HL-60 (cell line): ENCODE results near the gene GNL3L.
"Not testable (repeated sequence)": the region's sequence is repeated elsewhere in the genome, so short reads cannot be mapped to it uniquely, and the experiment has no call there.

Source experiments
- DNase-seq, 2 experiments: peaks; one replicate each; pipeline ENCODE4 v3.0.0-alpha.2; 2010 to 2020; ENCODE audit warnings: low read depth in 1 of 2, low spot score in 1 of 2
- H3K27ac ChIP-seq: fragments of 250-450 bp; sonication (Bioruptor Pico); replicated peaks from 2 replicates; pipeline ENCODE4 v1.5.1; 2020; ENCODE audit warnings: mild to moderate bottlenecking, moderate library complexity
- H3K27me3 ChIP-seq: fragments of 250-450 bp; sonication (Bioruptor Pico); 2 replicates; pipeline ENCODE4 v1.5.1; 2021; ENCODE audit warnings: mild to moderate bottlenecking, moderate library complexity; ENCODE audit not compliant: insufficient read depth, poor library complexity, severe bottlenecking
- H3K4me3 ChIP-seq: replicated peaks from 2 replicates; pipeline ENCODE4 v1.5.1; 2011; ENCODE audit warnings: mild to moderate bottlenecking, control low read depth, low read length; ENCODE audit not compliant: insufficient read depth
- GABPA ChIP-seq: IDR thresholded peaks from 2 replicates; pipeline ENCODE4 v1.6.1; 2012; ENCODE audit warnings: low read depth
- POLR2AphosphoS5 ChIP-seq: IDR thresholded peaks from 2 replicates; pipeline ENCODE4 v1.6.1; 2012; ENCODE audit warnings: low read depth
- SPI1 ChIP-seq: IDR thresholded peaks from 2 replicates; pipeline ENCODE4 v1.6.1; 2012; ENCODE audit warnings: low read depth, mild to moderate bottlenecking, borderline replicate concordance
- TF ChIP-seq, protein P1 (sequence below): IDR thresholded peaks from one replicate; pipeline ENCODE4 v1.5.1; 2011; ENCODE audit warnings: low read length, control low read depth, inconsistent platforms; ENCODE audit not compliant: insufficient read depth
- TF ChIP-seq, protein P2 (sequence below): IDR thresholded peaks from 2 replicates; pipeline ENCODE4 v1.6.1; 2012; ENCODE audit warnings: low read depth; ENCODE audit not compliant: insufficient replicate concordance

The GNL3L gene

DNA sequence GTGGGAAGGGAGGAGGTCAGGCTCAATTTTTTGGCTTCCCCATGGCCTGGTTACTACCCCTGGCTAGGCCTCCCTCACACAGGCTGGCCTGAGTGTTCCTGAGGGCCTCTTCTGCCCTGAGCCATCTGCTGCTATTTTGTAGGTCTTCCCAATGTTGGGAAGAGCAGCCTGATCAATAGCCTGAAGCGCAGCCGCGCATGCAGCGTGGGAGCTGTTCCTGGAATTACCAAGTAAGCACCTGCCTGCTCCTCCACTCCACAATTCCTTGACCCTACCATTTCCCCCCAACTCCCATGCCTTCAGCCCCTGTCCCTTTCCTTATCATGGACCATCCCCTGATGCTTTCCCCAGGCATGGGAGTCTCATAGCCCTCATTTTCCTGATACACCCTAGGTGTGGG is 20.8 kb downstream of the GNL3L start:
- H3K27ac ChIP-seq: no peak overlapping the region
- no peaks in the 10 kb centered on the region for H3K27me3 ChIP-seq
- DNase-seq: no peak
- H3K4me3 ChIP-seq: no peak overlapping the region
- TF ChIP-seq, protein P1, sequence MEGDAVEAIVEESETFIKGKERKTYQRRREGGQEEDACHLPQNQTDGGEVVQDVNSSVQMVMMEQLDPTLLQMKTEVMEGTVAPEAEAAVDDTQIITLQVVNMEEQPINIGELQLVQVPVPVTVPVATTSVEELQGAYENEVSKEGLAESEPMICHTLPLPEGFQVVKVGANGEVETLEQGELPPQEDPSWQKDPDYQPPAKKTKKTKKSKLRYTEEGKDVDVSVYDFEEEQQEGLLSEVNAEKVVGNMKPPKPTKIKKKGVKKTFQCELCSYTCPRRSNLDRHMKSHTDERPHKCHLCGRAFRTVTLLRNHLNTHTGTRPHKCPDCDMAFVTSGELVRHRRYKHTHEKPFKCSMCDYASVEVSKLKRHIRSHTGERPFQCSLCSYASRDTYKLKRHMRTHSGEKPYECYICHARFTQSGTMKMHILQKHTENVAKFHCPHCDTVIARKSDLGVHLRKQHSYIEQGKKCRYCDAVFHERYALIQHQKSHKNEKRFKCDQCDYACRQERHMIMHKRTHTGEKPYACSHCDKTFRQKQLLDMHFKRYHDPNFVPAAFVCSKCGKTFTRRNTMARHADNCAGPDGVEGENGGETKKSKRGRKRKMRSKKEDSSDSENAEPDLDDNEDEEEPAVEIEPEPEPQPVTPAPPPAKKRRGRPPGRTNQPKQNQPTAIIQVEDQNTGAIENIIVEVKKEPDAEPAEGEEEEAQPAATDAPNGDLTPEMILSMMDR: no peak
- TF ChIP-seq, protein P2, sequence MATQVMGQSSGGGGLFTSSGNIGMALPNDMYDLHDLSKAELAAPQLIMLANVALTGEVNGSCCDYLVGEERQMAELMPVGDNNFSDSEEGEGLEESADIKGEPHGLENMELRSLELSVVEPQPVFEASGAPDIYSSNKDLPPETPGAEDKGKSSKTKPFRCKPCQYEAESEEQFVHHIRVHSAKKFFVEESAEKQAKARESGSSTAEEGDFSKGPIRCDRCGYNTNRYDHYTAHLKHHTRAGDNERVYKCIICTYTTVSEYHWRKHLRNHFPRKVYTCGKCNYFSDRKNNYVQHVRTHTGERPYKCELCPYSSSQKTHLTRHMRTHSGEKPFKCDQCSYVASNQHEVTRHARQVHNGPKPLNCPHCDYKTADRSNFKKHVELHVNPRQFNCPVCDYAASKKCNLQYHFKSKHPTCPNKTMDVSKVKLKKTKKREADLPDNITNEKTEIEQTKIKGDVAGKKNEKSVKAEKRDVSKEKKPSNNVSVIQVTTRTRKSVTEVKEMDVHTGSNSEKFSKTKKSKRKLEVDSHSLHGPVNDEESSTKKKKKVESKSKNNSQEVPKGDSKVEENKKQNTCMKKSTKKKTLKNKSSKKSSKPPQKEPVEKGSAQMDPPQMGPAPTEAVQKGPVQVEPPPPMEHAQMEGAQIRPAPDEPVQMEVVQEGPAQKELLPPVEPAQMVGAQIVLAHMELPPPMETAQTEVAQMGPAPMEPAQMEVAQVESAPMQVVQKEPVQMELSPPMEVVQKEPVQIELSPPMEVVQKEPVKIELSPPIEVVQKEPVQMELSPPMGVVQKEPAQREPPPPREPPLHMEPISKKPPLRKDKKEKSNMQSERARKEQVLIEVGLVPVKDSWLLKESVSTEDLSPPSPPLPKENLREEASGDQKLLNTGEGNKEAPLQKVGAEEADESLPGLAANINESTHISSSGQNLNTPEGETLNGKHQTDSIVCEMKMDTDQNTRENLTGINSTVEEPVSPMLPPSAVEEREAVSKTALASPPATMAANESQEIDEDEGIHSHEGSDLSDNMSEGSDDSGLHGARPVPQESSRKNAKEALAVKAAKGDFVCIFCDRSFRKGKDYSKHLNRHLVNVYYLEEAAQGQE: no peak
- no peak for TF ChIP-seq POLR2AphosphoS5
- TF ChIP-seq GABPA: no peak
- TF ChIP-seq SPI1: no peak

DNA sequence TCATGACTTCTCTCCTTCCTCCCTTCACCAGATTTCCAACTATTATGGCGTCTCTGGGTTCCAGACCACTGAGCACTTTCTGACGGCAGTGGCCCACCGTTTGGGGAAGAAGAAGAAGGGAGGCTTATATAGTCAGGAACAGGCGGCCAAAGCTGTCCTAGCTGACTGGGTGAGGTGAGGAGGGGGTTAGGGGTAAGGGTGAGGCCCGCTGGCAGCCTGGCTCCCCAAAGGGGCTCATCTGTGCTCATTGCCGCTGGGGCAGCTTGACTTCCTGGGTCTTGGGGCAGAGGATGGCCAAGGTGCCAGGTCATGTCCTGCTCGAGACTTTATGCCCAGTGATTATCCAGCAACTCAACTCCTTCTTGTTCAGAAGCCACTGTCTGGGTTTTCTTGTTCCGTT is 21.8 kb downstream of the GNL3L start:
- no peak for DNase-seq
- no peaks in the 10 kb centered on the region for H3K27me3 ChIP-seq
- no peak overlapping the region for H3K27ac ChIP-seq
- no peak overlapping the region for H3K4me3 ChIP-seq
- TF ChIP-seq, protein P1: no peak
- TF ChIP-seq SPI1: no peak
- no peak for TF ChIP-seq POLR2AphosphoS5
- TF ChIP-seq, protein P2: no peak
- TF ChIP-seq GABPA: no peak

DNA sequence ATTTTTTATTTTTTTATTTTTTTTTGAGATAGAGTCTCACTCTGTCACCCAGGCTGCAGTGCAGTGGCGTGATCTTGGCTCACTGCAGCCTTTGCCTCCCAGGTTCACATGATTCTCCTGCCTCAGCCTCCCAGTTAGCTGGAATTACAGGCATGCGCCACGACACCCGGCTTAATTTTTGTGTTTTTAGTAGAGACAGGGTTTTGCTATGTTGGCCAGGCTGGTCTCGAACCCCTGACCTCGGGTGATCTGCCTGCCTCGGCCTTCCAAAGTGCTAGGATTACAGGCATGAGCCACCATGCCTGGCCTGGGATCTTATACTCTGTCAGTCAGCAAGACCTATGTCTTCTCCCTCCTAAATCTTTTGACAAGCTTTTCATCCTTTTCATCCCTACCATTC is 25.0 kb downstream of the GNL3L start:
- DNase-seq, H3K4me3 ChIP-seq, H3K27me3 ChIP-seq, H3K27ac ChIP-seq: not testable (repeated sequence)

DNA sequence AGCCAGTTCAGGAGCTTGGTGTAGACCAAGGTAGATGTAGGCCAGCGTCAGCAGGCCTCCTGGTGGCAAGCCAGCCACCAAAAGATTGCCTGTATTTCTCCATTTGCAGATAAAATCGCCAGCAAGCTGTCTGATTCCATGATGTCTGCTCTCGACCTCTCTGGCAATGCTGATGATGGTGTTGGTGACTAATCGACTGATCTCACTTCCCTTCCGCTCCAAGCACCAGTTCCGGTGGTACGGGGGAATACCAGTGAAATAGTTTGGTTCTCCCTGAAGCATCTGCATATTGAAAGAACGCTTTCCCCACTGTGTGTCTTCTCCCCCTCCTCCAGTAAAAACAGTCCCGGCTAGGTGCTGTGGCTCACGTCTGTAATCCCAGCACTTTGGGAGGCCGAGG is 30.4 kb downstream of the GNL3L start:
- TF ChIP-seq GABPA (no peak), SPI1 (no peak), POLR2AphosphoS5 (no peak)
- TF ChIP-seq, protein P1: no peak
- TF ChIP-seq, protein P2: no peak
- Histone ChIP-seq H3K27me3 (no peaks in the 10 kb centered on the region), H3K27ac (no peak overlapping the region), H3K4me3 (no peak overlapping the region)
- DNase-seq: no peak
